IMR-90 (cell line): Measurements from ENCODE around the gene GNAO1. TPM values are rescaled to one million over a fixed set of nuclear protein-coding genes. Genes with fewer than 3 reads are reported as not detected.

Source experiments
- ATAC-seq: fragments of 200-7000 bp; cut with Tn5 transposase; 2 replicates; pipeline ENCODE4 v1.9.1; 2020; ENCODE audit warnings: low read depth, mild to moderate bottlenecking, moderate library complexity
- BruUV-seq: library from RNA; stranded (reverse); fragments of 400-500 nt; replicated peaks from 2 replicates; lab custom pipeline; 2021; lab: Mats Ljungman, UMichigan
- CTCF ChIA-PET: fragments of 300-600 bp; formaldehyde crosslinking; extraction: SDS; loops from one replicate; lab custom pipeline; 2021; ENCODE audit warnings: antibody characterized with exemption; lab: Yijun Ruan, JAX
- POLR2A ChIA-PET: fragments of 300-600 bp; sonication (Branson Sonifier 250); formaldehyde crosslinking; loops from one replicate; lab custom pipeline; 2022; ENCODE audit warnings: antibody characterized with exemption; ENCODE audit not compliant: unreplicated experiment; lab: Charles Lee
- DNase-seq: peaks from one replicate; pipeline ENCODE4 v3.0.0; 2013
- H2AFZ ChIP-seq: replicated peaks from 2 replicates; pipeline ENCODE3; 2013; ENCODE audit warnings: low read length, mild to moderate bottlenecking; ENCODE audit not compliant: poor library complexity
- H2AK5ac ChIP-seq: 2 replicates; pipeline ENCODE4 v1.6.1; 2013; ENCODE audit warnings: low read depth, low read length, inconsistent platforms
- H2AK9ac ChIP-seq: replicated peaks from 2 replicates; pipeline ENCODE3; 2013; ENCODE audit warnings: mild to moderate bottlenecking, low read depth, low read length, moderate library complexity; ENCODE audit not compliant: poor library complexity
- H2BK120ac ChIP-seq: 2 replicates; pipeline ENCODE4 v1.6.1; 2013; ENCODE audit warnings: low read depth, low read length, inconsistent platforms
- H2BK15ac ChIP-seq: 3 replicates; pipeline ENCODE4 v1.6.1; 2013; ENCODE audit warnings: low read depth, low read length, inconsistent platforms
- H2BK20ac ChIP-seq: 2 replicates; pipeline ENCODE4 v1.6.1; 2013; ENCODE audit warnings: low read depth, mild to moderate bottlenecking, inconsistent platforms, low read length, moderate library complexity
- H2BK5ac ChIP-seq: 2 replicates; pipeline ENCODE4 v1.6.1; 2013; ENCODE audit warnings: mild to moderate bottlenecking, low read depth, low read length, inconsistent platforms; ENCODE audit not compliant: poor library complexity, severe bottlenecking
- H3K14ac ChIP-seq: replicated peaks from 2 replicates; pipeline ENCODE4 v1.6.1; 2013; ENCODE audit warnings: low read depth, low read length, inconsistent platforms
- H3K18ac ChIP-seq: 2 replicates; pipeline ENCODE4 v1.6.1; 2013; ENCODE audit warnings: low read depth, low read length, control low read depth
- H3K23ac ChIP-seq: 2 replicates; pipeline ENCODE4 v1.6.1; 2013; ENCODE audit warnings: low read depth, low read length, inconsistent platforms
- H3K27ac ChIP-seq: 2 replicates; pipeline ENCODE4 v1.5.1; 2013; ENCODE audit warnings: mild to moderate bottlenecking, control low read depth, low read length; ENCODE audit not compliant: insufficient read depth
- H3K27me3 ChIP-seq: 2 replicates; pipeline ENCODE4 v1.6.1; 2013; ENCODE audit warnings: low read length; ENCODE audit not compliant: control insufficient read depth, insufficient read depth
- H3K36me3 ChIP-seq: 2 replicates; pipeline ENCODE4 v1.6.1; 2013; ENCODE audit warnings: low read length, mixed read lengths; ENCODE audit not compliant: control insufficient read depth, insufficient read depth
- H3K4ac ChIP-seq: 2 replicates; pipeline ENCODE4 v1.6.1; 2013; ENCODE audit warnings: low read depth, low read length, inconsistent platforms
- H3K4me1 ChIP-seq: 2 replicates; pipeline ENCODE4 v1.6.1; 2013; ENCODE audit warnings: low read length, mixed read lengths; ENCODE audit not compliant: control insufficient read depth, insufficient read depth
- H3K4me2 ChIP-seq: 2 replicates; pipeline ENCODE4 v1.6.1; 2013; ENCODE audit warnings: low read depth, mild to moderate bottlenecking, control low read depth, low read length, moderate library complexity
- H3K4me3 ChIP-seq: 2 replicates; pipeline ENCODE4 v1.5.1; 2013; ENCODE audit warnings: low read depth, mild to moderate bottlenecking, control low read depth, low read length, moderate library complexity; ENCODE audit not compliant: insufficient read depth
- H3K56ac ChIP-seq: 2 replicates; pipeline ENCODE4 v1.6.1; 2013; ENCODE audit warnings: low read length, inconsistent platforms; ENCODE audit not compliant: insufficient read depth; ENCODE audit errors: extremely low read depth
- H3K79me1 ChIP-seq, 2 experiments: 2 replicates each; pipeline ENCODE4 v1.6.1; 2013; ENCODE audit warnings: low read length in 2 of 2, inconsistent platforms in 1 of 2, low read depth in 1 of 2
- H3K9ac ChIP-seq: 2 replicates; pipeline ENCODE4 v1.6.1; 2013; ENCODE audit warnings: low read depth, low read length, control low read depth
- H3K9me1 ChIP-seq: 2 replicates; pipeline ENCODE4 v1.6.1; 2013; ENCODE audit warnings: low read length, inconsistent platforms; ENCODE audit not compliant: insufficient read depth
- H3K9me3 ChIP-seq: 2 replicates; pipeline ENCODE4 v1.6.1; 2013; ENCODE audit warnings: low read length; ENCODE audit not compliant: control insufficient read depth, insufficient read depth
- H4K20me1 ChIP-seq: 2 replicates; pipeline ENCODE4 v1.6.1; 2013; ENCODE audit warnings: low read length, inconsistent platforms; ENCODE audit not compliant: insufficient read depth
- H4K5ac ChIP-seq: 2 replicates; pipeline ENCODE4 v1.6.1; 2013; ENCODE audit warnings: mild to moderate bottlenecking, low read depth, low read length, control low read depth
- H4K8ac ChIP-seq, 2 experiments: 2 replicates each; pipeline ENCODE4 v1.6.1; 2013; ENCODE audit warnings: low read depth in 2 of 2, low read length in 2 of 2, control low read depth in 1 of 2, inconsistent platforms in 1 of 2
- H4K91ac ChIP-seq: 2 replicates; pipeline ENCODE4 v1.6.1; 2013; ENCODE audit warnings: low read depth, low read length, inconsistent platforms; ENCODE audit not compliant: insufficient read depth
- BHLHE40 ChIP-seq: fragments of 150-350 bp; IDR thresholded peaks from 2 replicates; pipeline ENCODE4 v1.6.1; 2016; ENCODE audit warnings: mild to moderate bottlenecking, low read depth, low read length
- MXI1 ChIP-seq: IDR thresholded peaks from 2 replicates; pipeline ENCODE4 v1.6.1; 2012; ENCODE audit warnings: low read depth, mild to moderate bottlenecking, low read length, moderate library complexity, borderline replicate concordance
- NFE2L2 ChIP-seq: fragments of 150-350 bp; IDR thresholded peaks from 2 replicates; pipeline ENCODE4 v1.6.1; 2016; ENCODE audit warnings: low read depth, mild to moderate bottlenecking, low read length
- RCOR1 ChIP-seq: IDR thresholded peaks from 2 replicates; pipeline ENCODE4 v1.6.1; 2012; ENCODE audit warnings: mild to moderate bottlenecking, low read length, improper control_type of control experiment; ENCODE audit not compliant: insufficient replicate concordance
- SMC3 ChIP-seq: fragments of 150-350 bp; IDR thresholded peaks from 2 replicates; pipeline ENCODE4 v1.6.1; 2016; ENCODE audit warnings: low read depth, mild to moderate bottlenecking, antibody characterized with exemption, low read length, moderate library complexity
- WGBS, 2 experiments: methylation state at CpG; one replicate each; pipeline versions ENCODE4 v1.1.5 to v1.1.7; 2013; ENCODE audit warnings: missing lambda C conversion rate in 2 of 2; ENCODE audit not compliant: insufficient read length in 1 of 2; ENCODE audit errors: extremely low coverage in 2 of 2; 5-methylcytosine and 5-hydroxymethylcytosine counted together
- dilution Hi-C: fragments of 300-500 bp; cut with HindIII; formaldehyde crosslinking; loops from one replicate; pipeline ENCODE4 v1.14.3; 2018; ENCODE audit warnings: low sequenced_read_pairs; ENCODE audit not compliant: unreplicated experiment
- in situ Hi-C: fragments of 300-500 bp; cut with MboI; formaldehyde crosslinking; loops from 3 replicates; pipeline ENCODE4 v1.14.3; 2019; ENCODE audit warnings: low sequenced_read_pairs, inconsistent platforms, mixed read lengths
- intact Hi-C: fragments of 100-400 bp; cut with micrococcal nuclease; formaldehyde crosslinking; loops from 2 replicates; pipeline ENCODE4 v1.10.0; 2022
- polyA plus RNA-seq, 3 experiments: library from polyadenylated mRNA; depleted of rRNA; stranded (reverse); fragments of >200 nt; gene quantifications; 2 replicates each; pipeline ENCODE4 v1.2.3, GENCODE V29; 2012; ENCODE audit warnings: low replicate concordance in 1 of 3
- total RNA-seq: library from RNA; depleted of rRNA; stranded (reverse); fragments of >200 nt; gene quantifications from 2 replicates; pipeline ENCODE4 v1.2.3, GENCODE V29; 2012
- TF ChIP-seq, protein P1 (sequence below): fragments of 150-350 bp; IDR thresholded peaks from 2 replicates; pipeline ENCODE4 v1.6.1; 2016; ENCODE audit warnings: low read depth, mild to moderate bottlenecking, low read length, moderate library complexity, borderline replicate concordance
- TF ChIP-seq, protein P2 (sequence below): conservative IDR thresholded peaks from 2 replicates; pipeline ENCODE4 v1.5.1; 2012; ENCODE audit warnings: mild to moderate bottlenecking, low read depth, low read length, improper control_type of control experiment

The GNAO1 gene
- total and polyA plus RNA-seq, 2 of the 4 experiments (the other 2 are of a cell fraction): under 0.01 to 0.07 TPM

DNA sequence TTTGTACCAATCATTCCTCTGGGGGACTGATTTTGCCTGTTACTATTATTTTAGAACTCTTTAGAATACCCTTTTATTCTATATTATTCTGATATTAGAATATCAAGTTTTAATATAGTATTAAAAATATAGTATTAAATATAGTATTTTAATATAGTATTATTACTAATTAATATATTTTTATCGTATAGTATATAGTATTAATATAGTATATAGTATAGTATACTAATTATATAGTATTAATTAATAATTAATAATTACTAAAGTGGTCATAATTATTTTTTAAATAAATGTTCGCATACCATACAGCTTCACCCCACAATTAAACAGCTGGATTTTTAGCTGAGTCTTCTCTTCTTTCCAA, 73.3 kb downstream of the GNAO1 start:
- Histone ChIP-seq H3K9me3 (no peaks in the 10 kb centered on the region), H2AK5ac (no peak overlapping the region), H3K36me3 (no peaks in the 10 kb centered on the region), H3K4me1 (peaks cover 5% of the 10 kb centered on the region; the same call in 1 of the 2 replicates), H2BK15ac (no peak overlapping the region), H4K8ac (no peak overlapping the region), H2BK20ac (no peak overlapping the region), H4K20me1 (no peaks in the 10 kb centered on the region), H3K4ac (no peak overlapping the region), H3K14ac (no peak overlapping the region), H2BK5ac (no peak overlapping the region), H3K4me2 (no peak overlapping the region), H3K4me3 (no peak overlapping the region), H3K56ac (no peak overlapping the region), H3K27me3 (peaks cover 18% of the 10 kb centered on the region), H3K23ac (no peak overlapping the region), H3K27ac (no peak overlapping the region), H3K18ac (no peak overlapping the region), H4K91ac (no peak overlapping the region), H2AK9ac (no peak overlapping the region), H2BK120ac (no peak overlapping the region), H2AFZ (no peak overlapping the region), H3K79me1 (no peaks in the 10 kb centered on the region), H3K9me1 (no peaks in the 10 kb centered on the region; the same call in 1 of the 2 replicates), H4K5ac (no peak overlapping the region), H3K9ac (no peak overlapping the region)
- TF ChIP-seq, protein P1, sequence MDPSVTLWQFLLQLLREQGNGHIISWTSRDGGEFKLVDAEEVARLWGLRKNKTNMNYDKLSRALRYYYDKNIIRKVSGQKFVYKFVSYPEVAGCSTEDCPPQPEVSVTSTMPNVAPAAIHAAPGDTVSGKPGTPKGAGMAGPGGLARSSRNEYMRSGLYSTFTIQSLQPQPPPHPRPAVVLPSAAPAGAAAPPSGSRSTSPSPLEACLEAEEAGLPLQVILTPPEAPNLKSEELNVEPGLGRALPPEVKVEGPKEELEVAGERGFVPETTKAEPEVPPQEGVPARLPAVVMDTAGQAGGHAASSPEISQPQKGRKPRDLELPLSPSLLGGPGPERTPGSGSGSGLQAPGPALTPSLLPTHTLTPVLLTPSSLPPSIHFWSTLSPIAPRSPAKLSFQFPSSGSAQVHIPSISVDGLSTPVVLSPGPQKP: no peak
- TF ChIP-seq NFE2L2 (no peak), BHLHE40 (no peak), MXI1 (no peak), RCOR1 (no peak), SMC3 (no peak)
- TF ChIP-seq, protein P2, sequence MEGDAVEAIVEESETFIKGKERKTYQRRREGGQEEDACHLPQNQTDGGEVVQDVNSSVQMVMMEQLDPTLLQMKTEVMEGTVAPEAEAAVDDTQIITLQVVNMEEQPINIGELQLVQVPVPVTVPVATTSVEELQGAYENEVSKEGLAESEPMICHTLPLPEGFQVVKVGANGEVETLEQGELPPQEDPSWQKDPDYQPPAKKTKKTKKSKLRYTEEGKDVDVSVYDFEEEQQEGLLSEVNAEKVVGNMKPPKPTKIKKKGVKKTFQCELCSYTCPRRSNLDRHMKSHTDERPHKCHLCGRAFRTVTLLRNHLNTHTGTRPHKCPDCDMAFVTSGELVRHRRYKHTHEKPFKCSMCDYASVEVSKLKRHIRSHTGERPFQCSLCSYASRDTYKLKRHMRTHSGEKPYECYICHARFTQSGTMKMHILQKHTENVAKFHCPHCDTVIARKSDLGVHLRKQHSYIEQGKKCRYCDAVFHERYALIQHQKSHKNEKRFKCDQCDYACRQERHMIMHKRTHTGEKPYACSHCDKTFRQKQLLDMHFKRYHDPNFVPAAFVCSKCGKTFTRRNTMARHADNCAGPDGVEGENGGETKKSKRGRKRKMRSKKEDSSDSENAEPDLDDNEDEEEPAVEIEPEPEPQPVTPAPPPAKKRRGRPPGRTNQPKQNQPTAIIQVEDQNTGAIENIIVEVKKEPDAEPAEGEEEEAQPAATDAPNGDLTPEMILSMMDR: no peak
- ATAC-seq (no peak), DNase-seq (no peak)
- intact Hi-C loops: no loop called here
- WGBS, 2 experiments: no CpG with 5 or more reads among the region's 2 CpGs
- CTCF ChIA-PET: no interaction called here
- dilution Hi-C loops: no loop called here
- POLR2A ChIA-PET: no interaction called here
- in situ Hi-C loops: no loop called here
- BruUV-seq: no TSS peak
